ENCODE measurements around the gene AKT1. TPM values are rescaled to one million over a fixed set of nuclear protein-coding genes. Genes with fewer than 3 reads are reported as not detected.

Gene AKT1
- total RNA-seq, 1 donor from 2014 or later = 124 TPM

GRCh38 chr14:104799244-104800014, 3.9 kb upstream of the AKT1 start:
- peak; percentile 84 for DNase-seq (ENCODE audit: low spot score)

- no peak for DNase-seq (ENCODE audit: low spot score)
Measured at GRCh38 chr14:104798300-104799243, 3.0 kb upstream of the AKT1 start.

GRCh38 chr14:104797115-104798044, 1.8 kb upstream of the AKT1 start:
- DNase-seq (ENCODE audit: low spot score) = peak; percentile 48

DNA sequence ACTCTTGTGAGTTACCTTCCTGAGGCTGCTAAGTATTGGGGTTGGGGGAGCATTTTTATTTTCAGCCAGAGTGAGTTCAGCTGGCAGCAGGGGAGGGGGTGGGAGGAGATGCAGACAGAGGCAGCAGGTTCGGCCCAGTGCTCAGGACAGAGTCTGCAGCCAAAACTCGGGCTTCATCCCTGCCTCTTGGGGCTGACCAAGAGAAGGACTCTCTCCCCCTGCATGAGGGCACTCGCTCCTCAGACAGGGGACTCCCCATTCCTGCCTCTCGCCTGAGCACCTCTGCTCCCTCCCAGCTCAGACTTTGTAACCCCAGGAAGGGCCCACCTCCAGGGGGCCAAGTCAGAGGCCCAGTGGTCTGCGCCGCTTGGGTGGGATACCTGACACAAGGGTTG, 1.1 kb upstream of the AKT1 start:
- DNase-seq (ENCODE audit: low spot score) = no peak

DNA sequence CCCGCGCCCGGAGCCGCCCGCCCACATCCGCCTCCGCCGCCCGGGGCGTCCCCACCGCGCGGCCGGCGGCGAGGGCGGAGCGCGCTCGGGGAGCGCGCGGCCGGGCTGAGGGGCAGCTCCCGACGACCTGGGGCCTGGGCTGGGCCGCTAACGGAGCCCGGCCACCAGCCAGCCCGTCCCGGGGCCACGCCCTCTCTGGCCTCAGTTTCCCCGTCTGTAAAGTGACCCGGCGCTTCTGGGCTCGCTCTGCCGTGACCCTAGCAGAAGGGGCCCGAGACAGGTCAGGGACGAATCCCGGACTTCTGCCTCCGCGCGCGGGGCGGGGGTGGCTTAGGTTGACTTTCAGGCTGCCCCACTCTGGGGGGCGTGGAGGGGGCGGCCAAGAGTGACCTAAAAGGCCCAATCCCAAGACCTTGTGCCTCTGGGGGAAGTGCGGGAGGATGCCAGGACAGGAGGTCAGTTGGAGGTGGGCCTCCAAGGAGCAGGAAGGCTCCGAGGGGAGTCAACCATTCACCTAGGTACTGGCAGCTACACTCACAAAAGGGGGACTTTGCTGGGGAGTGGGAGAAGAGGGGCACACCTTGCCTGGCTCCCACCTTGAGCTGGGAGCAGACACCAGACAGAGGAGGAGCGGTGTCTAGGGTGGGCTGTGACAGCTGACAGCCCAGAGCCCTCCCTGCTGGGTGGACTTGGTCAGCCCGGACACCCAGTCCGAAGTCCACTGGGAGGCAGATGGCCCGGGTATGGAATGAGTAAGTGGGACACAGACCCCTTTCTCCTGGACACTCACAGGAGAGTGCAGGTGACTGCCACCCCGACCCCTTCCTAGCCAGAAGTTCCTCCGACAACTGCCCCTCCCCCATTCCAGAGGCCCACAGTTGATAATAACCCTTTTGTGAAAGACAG, 486 bp upstream of the AKT1 start:
- peak; percentile 62 for DNase-seq (ENCODE audit: low spot score)

DNA sequence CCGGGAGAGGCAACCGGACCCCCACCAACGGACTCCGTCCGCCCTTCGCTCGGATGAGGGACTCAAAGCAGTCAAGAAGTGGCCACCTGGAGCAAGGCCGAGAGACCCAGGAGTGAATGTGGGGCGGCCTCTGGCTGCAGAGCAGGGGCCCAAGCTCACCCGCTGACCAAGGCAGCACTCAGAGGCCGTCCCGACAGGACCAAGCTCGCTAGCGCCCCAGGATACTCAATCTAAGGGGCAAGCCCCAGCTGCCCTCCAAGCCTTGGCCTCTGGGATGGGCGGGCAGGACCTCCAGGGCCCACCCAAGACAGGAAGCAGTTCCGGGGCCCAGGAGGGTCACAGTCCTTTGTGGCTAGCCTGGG, 936 bp downstream of the AKT1 start:
- DNase-seq (ENCODE audit: low spot score) = no peak

DNA sequence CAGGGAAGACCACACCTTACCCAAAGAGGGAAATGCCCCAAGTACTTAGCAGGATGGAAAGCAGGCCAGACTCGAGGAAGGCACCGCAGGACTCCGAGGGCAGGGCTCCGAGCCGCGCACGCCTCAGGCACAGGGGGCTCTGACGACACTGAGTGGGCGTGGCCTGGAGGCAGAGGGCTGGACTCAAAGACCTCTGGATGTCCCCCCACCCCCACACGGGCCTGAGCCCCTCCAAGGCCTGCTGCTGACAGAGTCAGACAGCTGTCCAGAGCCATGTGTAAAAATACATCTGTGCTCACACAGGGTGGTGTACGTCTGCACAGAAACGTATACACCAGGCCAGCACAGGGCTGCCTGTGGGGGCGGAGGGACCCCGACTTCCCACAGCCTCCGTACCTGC, 1.4 kb downstream of the AKT1 start:
- peak; percentile 70 for DNase-seq (ENCODE audit: low spot score)

DNA sequence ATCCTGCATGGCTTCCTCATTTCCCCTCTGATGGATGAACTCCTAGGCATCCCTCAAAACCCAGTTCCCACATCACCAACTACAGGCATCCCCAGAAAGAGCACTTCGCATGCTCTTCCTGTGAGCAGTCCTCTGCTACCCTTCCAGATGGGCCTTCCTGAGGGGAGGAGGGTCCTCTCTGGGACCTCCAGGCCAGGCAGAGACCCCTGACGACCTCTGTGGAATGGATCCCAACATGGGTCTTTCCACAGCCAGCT, 1.9 kb downstream of the AKT1 start:
- DNase-seq (ENCODE audit: low spot score) = no peak

DNA sequence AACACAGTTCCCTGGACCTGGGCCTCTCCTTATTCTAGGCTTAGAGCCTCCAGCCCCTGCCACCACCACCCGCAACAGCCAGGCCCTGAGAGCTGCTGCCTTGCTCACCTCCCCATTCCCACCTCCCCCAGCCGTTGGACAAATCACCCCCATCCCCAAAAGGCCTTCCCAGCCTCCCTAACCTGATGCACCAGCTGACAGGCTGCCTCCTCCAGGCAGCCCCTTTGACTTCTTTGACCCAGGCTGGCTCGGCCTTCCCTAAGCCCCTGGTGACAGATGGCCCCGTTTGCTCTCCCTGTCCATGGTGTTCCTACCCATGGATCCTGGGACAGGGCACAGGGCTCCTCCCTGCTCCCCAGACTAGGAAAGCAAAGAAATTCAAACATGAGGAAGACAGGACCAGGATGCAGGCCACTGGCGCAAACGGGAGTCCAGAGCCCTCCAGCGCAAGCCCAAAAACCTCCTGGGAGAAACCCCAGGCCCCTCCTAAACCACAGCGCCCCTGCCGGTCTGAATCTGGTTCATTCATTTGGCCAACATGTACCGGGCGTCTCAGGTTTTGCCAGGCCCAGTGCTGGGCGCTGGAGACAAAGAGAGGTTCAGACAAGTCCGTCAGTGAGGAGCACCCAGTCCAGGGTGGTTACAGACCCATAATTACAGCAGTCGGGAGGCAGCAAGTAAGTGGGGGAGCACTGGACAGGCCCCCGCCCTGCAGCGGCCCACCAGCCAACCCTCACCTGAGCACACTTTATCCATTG, 2.4 kb downstream of the AKT1 start:
- no peak for DNase-seq (ENCODE audit: low spot score)

DNA sequence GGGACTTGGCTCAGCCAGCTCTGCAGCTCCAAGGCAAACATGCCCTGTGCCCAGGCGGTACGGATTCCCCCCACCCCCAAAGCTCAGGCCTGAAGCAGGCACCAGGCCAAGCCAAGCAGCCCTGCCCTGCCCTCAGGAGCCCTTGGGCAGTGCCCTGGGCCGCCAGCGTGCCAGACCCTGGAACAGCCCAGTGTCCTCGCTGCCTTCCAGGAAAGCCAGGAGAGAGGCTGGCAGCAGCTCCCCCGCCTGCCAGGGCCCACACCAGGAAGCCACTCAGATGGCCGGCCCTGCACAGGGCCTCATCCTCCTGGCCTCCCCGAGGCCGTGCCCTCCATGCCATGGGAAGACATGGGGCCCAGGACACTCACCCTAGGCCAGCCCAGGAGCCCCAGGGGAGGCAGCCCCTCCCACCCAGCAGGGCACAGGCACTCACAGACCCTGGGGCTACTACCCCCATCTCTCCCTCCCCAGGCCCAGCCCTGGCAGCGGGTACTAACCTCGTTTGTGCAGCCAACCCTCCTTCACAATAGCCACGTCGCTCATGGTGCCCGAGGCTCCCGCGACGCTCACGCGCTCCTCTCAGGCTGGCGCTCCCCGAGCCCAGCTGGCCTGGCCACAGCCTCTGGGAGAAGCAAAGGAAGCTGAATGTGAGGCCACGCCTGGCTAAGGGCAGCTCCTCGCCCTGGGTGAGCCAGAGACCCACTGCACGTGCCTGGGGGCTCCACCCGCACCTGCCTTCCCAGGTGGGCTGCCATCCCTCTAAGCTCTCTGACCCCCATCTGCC, 3.3 kb downstream of the AKT1 start:
- DNase-seq (ENCODE audit: low spot score) = no peak

GRCh38 chr14:104791425-104791824, 4.1 kb downstream of the AKT1 start:
- DNase-seq (ENCODE audit: low spot score) = no peak

DNA sequence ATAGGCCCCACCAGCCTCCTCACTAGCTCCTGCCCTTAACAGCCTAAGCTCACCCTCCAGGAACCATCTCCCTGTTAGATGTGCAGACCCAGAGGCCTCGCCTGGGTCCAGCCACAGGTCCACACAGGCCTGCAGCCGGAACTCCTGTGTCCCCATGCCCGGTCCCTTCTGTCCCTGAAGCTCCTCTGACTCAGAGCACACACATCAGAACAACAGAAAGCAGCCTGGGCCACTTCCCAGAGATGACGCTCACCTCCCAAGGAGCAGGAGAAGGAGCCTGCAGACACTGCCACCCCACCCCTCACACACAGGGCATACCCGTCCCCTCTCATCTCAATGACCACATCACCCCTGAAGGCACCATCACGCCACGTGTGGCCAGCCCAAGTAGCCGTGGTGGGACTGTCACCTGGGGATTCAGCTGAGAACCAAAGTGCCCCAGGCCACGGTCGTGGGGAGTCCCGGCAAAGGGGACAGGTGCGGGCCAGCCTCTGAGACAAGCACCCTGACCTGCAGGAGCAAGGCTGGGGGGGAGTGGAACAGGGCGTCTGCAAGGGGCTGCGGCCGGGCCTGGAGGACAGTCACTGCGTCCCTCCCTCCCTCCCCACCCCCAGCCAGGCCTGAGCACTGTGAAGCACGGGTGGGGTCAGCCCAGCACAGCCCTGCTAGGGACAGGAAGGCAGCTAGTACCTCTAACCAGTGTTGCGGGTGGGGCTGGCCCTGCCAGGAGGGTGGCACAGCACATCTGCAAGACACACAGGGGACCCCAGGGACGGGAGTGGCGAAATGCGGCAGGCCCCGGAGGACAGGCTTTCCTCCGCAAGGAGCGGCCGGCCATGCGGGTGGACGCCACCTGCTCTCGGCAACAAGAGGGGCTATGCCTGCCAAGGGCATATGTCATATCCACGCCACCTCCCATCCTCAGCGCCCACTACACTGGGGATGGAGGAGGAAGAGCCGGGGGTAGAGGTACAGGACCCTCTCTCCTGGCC, 5.5 kb downstream of the AKT1 start:
- DNase-seq (ENCODE audit: low spot score) = no peak

- DNase-seq (ENCODE audit: low spot score) = no peak
Measured at GRCh38 chr14:104788873-104789663, 6.5 kb downstream of the AKT1 start.

DNA sequence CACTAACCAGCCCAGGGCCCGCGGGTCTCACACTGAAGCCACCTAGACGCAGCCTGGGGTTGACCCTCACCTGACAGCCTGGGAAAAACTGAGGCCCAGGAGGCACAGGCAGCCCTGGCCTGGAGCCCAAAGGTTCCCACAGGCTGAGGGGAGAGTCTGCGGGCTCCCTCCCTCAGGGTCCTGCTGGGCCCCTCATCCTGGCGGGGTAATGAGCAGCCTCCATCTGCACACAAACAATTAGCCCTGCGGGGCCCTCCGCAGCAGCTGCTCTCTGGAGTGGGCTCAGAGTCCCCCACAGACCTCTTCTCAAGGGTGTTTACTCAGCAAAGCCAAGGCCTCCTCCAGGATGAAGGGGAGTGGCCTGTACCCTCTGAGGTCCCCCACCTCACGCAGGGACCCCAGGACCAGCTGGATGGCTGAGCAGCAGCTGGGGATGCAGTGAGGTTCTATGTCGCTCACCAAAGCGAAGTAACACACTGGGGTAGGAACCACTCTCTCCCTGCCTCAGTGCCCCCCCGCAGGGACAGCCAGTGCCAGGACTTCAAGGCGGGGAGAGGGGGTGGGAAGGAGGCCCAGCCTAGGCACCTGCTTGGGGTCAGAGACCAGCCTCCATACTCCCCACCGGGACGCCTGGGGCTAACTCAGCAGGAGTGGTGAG, 7.3 kb downstream of the AKT1 start:
- no peak for DNase-seq (ENCODE audit: low spot score)

DNA sequence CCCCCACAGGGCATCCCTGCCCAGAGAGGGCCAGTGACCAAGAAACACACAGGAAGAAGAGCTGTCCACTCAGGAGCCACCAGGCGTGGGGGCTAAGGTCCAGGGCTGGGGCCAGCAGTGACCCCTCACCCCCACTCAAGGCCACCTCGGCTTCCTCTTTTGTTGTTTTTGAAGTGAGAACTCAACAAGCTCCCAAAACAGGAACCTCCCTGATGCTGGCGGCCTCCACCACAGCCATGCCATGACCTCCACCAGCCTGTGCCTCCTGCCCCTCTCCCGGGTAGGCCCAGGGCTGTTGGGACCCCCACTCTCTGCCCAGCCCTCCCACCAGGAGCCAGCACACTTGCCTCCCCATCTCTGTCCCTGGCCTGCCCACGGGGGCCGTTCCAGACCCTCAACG, 7.8 kb downstream of the AKT1 start:
- no peak for DNase-seq (ENCODE audit: low spot score)

DNA sequence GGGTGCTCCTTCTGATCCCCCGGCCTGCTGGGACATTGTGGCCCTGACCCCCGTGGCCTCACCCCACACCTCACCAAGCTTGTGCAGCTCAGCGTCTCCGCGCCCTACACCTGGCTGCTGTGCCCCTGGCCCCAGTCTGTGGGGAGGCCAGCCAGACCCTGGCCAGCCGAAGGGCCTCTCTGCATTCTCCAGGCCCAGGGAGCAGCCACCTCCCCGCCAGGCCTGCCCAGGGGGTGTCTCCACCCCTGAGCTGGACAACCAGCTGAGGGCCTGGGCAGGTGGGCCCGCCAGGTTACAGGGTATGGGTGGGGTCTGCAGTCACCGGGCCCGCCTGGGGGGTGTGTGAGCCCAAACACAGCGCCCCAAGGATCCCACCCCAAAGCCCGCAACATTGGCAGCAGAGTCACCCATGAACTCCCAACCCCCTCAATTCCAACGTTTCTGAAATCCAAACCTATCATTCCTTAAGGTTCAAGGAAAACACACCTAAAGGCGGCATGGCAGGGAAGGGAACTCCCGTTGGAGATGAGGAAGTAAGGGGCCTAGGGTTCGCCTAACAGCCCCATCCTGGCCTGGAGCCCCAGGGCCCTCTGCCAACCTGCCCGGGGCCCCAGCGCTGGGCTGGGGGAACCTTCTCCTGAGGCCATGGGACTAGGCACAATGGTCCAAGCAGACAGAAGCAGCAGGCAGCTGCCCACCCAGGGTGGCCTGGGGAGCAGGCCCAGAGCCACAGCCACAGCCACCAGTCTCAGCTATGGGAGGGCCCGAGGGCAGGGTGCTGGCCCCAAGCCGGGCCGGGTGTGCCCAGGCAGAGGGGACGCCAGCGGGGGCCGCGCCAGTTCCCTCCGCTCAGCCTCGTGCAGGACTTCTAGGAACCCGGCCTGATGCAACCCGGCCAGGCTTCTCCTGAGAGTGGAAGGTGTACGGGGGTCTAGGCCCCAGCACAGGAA, 8.5 kb downstream of the AKT1 start:
- DNase-seq (ENCODE audit: low spot score) = no peak
